Breast epithelium (tissue), 4 donors: ENCODE measurements around the gene TMEM169. TPM values are rescaled to one million over a fixed set of nuclear protein-coding genes. Genes with fewer than 3 reads are reported as not detected.

Experiments
- DNase-seq, 2 donors: peaks; one replicate each; pipeline ENCODE4 v3.0.0-alpha.2; 2019; ENCODE audit warnings: low spot score in 2 of 2
- H3K27ac ChIP-seq, 2 donors: fragments of 200-600 bp; sonication (generic) in 1 of 2; one replicate each; pipeline ENCODE4 v1.5.1; 2016 to 2019; ENCODE audit warnings: mild to moderate bottlenecking in 1 of 2
- H3K27me3 ChIP-seq, 2 donors: fragments of 200-600 bp; sonication (generic) in 1 of 2; one replicate each; pipeline versions ENCODE4 v1.5.1 to v1.6.0; 2017 to 2019; ENCODE audit warnings: control low read depth in 1 of 2, mild to moderate bottlenecking in 1 of 2
- H3K36me3 ChIP-seq: fragments of 200-600 bp; one replicate; pipeline ENCODE4 v1.5.1; 2019
- H3K4me1 ChIP-seq, 2 donors: fragments of 200-600 bp; sonication (generic); one replicate each; pipeline ENCODE4 v1.5.1; 2016 to 2019; ENCODE audit warnings: control low read depth in 1 of 2
- H3K4me3 ChIP-seq, 3 donors: fragments of 200-600 bp; sonication (generic); 1 replicate in 2 of 3; 2 replicates in 1 of 3; pipeline ENCODE4 v1.5.1; 2016 to 2019; ENCODE audit warnings: mild to moderate bottlenecking in 3 of 3, moderate library complexity in 2 of 3
- H3K9me3 ChIP-seq, 2 donors: fragments of 200-600 bp; sonication (generic) in 1 of 2; one replicate each; pipeline ENCODE4 v1.5.1; 2016 to 2019; ENCODE audit warnings: control low read depth in 1 of 2
- POLR2A ChIP-seq: fragments of 450-650 bp; IDR thresholded peaks from one replicate; pipeline ENCODE4 v1.6.1; 2016; ENCODE audit warnings: antibody characterized with exemption, mild to moderate bottlenecking, moderate library complexity
- POLR2AphosphoS5 ChIP-seq, 3 donors: sonication (generic); formaldehyde crosslinking; IDR thresholded peaks; one replicate each; pipeline ENCODE4 v1.6.1; 2017; ENCODE audit warnings: antibody characterized with exemption in 3 of 3
- intact Hi-C: fragments of 100-400 bp; cut with DNase I; formaldehyde crosslinking; loops from one replicate; pipeline ENCODE4 v1.15.1; 2023; ENCODE audit warnings: low total_unique reads
- total RNA-seq, 3 donors: library from RNA; depleted of rRNA; stranded (reverse); fragments of >200 nt; gene quantifications; one replicate each; pipeline ENCODE4 v1.1.0, GENCODE V29; 2016
- TF ChIP-seq, protein P1 (sequence below), 3 donors: fragments of 450-650 bp; IDR thresholded peaks; one replicate each; pipeline ENCODE4 v1.5.1; 2016 to 2017; ENCODE audit warnings: antibody characterized with exemption in 3 of 3, mild to moderate bottlenecking in 3 of 3, moderate library complexity in 3 of 3

The TMEM169 gene
- total RNA-seq, 3 donors from 2014 or later = 0.29 to 1.3 TPM; not detected in 1

- Histone ChIP-seq H3K27me3 (no peaks in the 10 kb centered on the region), H3K9me3 (no peaks in the 10 kb centered on the region), H3K27ac (no peak overlapping the region), H3K4me1 (no peaks in the 10 kb centered on the region), H3K4me3 (no peak overlapping the region), H3K36me3 (no peaks in the 10 kb centered on the region)
- no peak for DNase-seq
- TF ChIP-seq POLR2A (no peak), POLR2AphosphoS5 (IDR thresholded peaks at IDR 0.05) (no peak)
- TF ChIP-seq, protein P1, sequence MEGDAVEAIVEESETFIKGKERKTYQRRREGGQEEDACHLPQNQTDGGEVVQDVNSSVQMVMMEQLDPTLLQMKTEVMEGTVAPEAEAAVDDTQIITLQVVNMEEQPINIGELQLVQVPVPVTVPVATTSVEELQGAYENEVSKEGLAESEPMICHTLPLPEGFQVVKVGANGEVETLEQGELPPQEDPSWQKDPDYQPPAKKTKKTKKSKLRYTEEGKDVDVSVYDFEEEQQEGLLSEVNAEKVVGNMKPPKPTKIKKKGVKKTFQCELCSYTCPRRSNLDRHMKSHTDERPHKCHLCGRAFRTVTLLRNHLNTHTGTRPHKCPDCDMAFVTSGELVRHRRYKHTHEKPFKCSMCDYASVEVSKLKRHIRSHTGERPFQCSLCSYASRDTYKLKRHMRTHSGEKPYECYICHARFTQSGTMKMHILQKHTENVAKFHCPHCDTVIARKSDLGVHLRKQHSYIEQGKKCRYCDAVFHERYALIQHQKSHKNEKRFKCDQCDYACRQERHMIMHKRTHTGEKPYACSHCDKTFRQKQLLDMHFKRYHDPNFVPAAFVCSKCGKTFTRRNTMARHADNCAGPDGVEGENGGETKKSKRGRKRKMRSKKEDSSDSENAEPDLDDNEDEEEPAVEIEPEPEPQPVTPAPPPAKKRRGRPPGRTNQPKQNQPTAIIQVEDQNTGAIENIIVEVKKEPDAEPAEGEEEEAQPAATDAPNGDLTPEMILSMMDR (IDR thresholded peaks at IDR 0.05) = no peak
- intact Hi-C loops = no loop called here
These were observed 22.4 kb upstream of the TMEM169 start for GRCh38 chr2:216059233-216059834.

GRCh38 chr2:216064014-216064630 is 17.6 kb upstream of the TMEM169 start:
- H3K27me3 ChIP-seq = no peaks in the 10 kb centered on the region
- no peaks in the 10 kb centered on the region for H3K4me1 ChIP-seq
- H3K4me3 ChIP-seq = no peak overlapping the region
- TF ChIP-seq POLR2A = no peak
- TF ChIP-seq, protein P1 (IDR thresholded peaks at IDR 0.05) = no peak
- TF ChIP-seq POLR2AphosphoS5 (IDR thresholded peaks at IDR 0.05) = no peak
- no peaks in the 10 kb centered on the region for H3K36me3 ChIP-seq
- DNase-seq = no peak
- H3K27ac ChIP-seq = no peak overlapping the region
- intact Hi-C loops = no loop called here
- no peaks in the 10 kb centered on the region for H3K9me3 ChIP-seq

GRCh38 chr2:216064665-216065064 is 17.1 kb upstream of the TMEM169 start:
- no peak overlapping the region for H3K4me3 ChIP-seq
- no peaks in the 10 kb centered on the region for H3K4me1 ChIP-seq
- H3K36me3 ChIP-seq = no peaks in the 10 kb centered on the region
- H3K27me3 ChIP-seq = no peaks in the 10 kb centered on the region
- no peak overlapping the region for H3K27ac ChIP-seq
- TF ChIP-seq POLR2A (no peak), POLR2AphosphoS5 (IDR thresholded peaks at IDR 0.05) (no peak)
- TF ChIP-seq, protein P1 (IDR thresholded peaks at IDR 0.05) = no peak
- H3K9me3 ChIP-seq = no peaks in the 10 kb centered on the region
- intact Hi-C loops = no loop called here
- no peak for DNase-seq

DNA sequence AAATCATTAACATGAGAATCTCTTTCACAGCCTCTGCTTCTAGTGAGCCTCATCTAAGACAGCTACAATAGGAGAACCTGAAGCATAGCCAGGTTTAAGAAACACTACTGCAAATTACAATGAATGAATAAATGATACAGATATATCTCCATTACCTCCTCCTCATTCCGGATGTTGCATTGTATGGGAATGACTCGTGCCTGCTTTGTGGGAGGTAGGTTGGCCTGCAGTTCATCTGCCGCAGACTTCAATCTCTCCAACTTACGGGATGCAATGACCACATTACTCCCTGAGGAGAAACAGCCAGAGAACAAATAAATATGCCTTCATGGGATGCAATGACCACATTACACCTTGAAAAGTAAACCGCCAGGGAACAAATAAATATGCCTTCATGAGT is 15.5 kb upstream of the TMEM169 start:
- Histone ChIP-seq H3K27me3 (no peaks in the 10 kb centered on the region), H3K9me3 (no peaks in the 10 kb centered on the region), H3K36me3 (no peaks in the 10 kb centered on the region), H3K27ac (no peak overlapping the region), H3K4me1 (no peaks in the 10 kb centered on the region), H3K4me3 (no peak overlapping the region)
- TF ChIP-seq POLR2AphosphoS5 (IDR thresholded peaks at IDR 0.05) (no peak), POLR2A (no peak)
- TF ChIP-seq, protein P1 (IDR thresholded peaks at IDR 0.05) = no peak
- DNase-seq = no peak
- intact Hi-C loops = no loop called here

- Histone ChIP-seq H3K27ac (no peak overlapping the region), H3K4me3 (no peak overlapping the region), H3K9me3 (no peaks in the 10 kb centered on the region), H3K36me3 (no peaks in the 10 kb centered on the region), H3K4me1 (no peaks in the 10 kb centered on the region), H3K27me3 (no peaks in the 10 kb centered on the region)
- DNase-seq = no peak
- TF ChIP-seq, protein P1 (IDR thresholded peaks at IDR 0.05) = no peak
- TF ChIP-seq POLR2A (no peak), POLR2AphosphoS5 (IDR thresholded peaks at IDR 0.05) (no peak)
- intact Hi-C loops = no loop called here
These were observed 12.7 kb upstream of the TMEM169 start for GRCh38 chr2:216069028-216069427.
